Left ventricle myocardium inferior (tissue), 1 donor: ENCODE measurements around the gene TRIM58. TPM values are rescaled to one million over a fixed set of nuclear protein-coding genes. Genes with fewer than 3 reads are reported as not detected.

ENCODE experiments used
- DNase-seq: peaks from one replicate; pipeline ENCODE4 v3.0.0-alpha.2; 2020
- H3K27ac ChIP-seq: fragments of 200-600 bp; replicated peaks from 2 replicates; pipeline ENCODE4 v1.8.0; 2021
- H3K27me3 ChIP-seq: fragments of 200-600 bp; 2 replicates; pipeline ENCODE4 v1.8.0; 2021; ENCODE audit warnings: low read depth
- H3K36me3 ChIP-seq: fragments of 200-600 bp; 2 replicates; pipeline ENCODE4 v1.8.0; 2021
- H3K4me1 ChIP-seq: fragments of 200-600 bp; 2 replicates; pipeline ENCODE4 v1.8.0; 2021
- H3K4me3 ChIP-seq: fragments of 200-600 bp; 2 replicates; pipeline ENCODE4 v1.8.0; 2021; ENCODE audit warnings: mild to moderate bottlenecking, moderate library complexity
- H3K9me3 ChIP-seq: fragments of 200-600 bp; replicated peaks from 2 replicates; pipeline ENCODE4 v1.8.0; 2021
- CTCF ChIP-seq: fragments of 200-600 bp; IDR thresholded peaks from 2 replicates; pipeline ENCODE4 v1.8.0; 2021; ENCODE audit warnings: antibody characterized with exemption, mild to moderate bottlenecking, borderline replicate concordance
- intact Hi-C: fragments of 100-400 bp; cut with micrococcal nuclease; formaldehyde crosslinking; loops from one replicate; pipeline ENCODE4 v1.11.0; 2022
- total RNA-seq: library from RNA; stranded (reverse); fragmentation: NEBNext Ultra II Directional; extraction: Animal tissue kit (Norgen Biotek cat#: 25700); gene quantifications from one replicate; pipeline ENCODE4 v1.2.1, GENCODE V29; 2021
- donor health status: DM: no; HTN: yes; CAD: no; lungs with severe emphysema.

Gene TRIM58
- total RNA-seq, 1 donor from 2014 or later: 0.16 TPM

GRCh38 chr1:247855911-247856310 lies 1.1 kb upstream of the TRIM58 start:
- DNase-seq: no peak
- H3K9me3 ChIP-seq: no peaks in the 10 kb centered on the region
- H3K27me3 ChIP-seq: peaks cover 60% of the 10 kb centered on the region
- no peak overlapping the region for H3K4me3 ChIP-seq
- H3K4me1 ChIP-seq: peaks cover 10% of the 10 kb centered on the region
- no peak overlapping the region for H3K27ac ChIP-seq
- TF ChIP-seq CTCF: no peak
- no peaks in the 10 kb centered on the region for H3K36me3 ChIP-seq
- intact Hi-C loops: no loop called here

- Histone ChIP-seq H3K4me3 (peak overlapping the region; percentile 54), H3K4me1 (peaks cover 10% of the 10 kb centered on the region), H3K27ac (no peak overlapping the region), H3K27me3 (peaks cover 81% of the 10 kb centered on the region), H3K36me3 (no peaks in the 10 kb centered on the region), H3K9me3 (no peaks in the 10 kb centered on the region)
- intact Hi-C loops: no loop called here
- no peak for TF ChIP-seq CTCF
- no peak for DNase-seq
Measured at GRCh38 chr1:247857985-247858619, 1.1 kb downstream of the TRIM58 start.

- H3K4me3 ChIP-seq: no peak overlapping the region
- H3K27me3 ChIP-seq: peaks cover 55% of the 10 kb centered on the region
- no peaks in the 10 kb centered on the region for H3K9me3 ChIP-seq
- H3K36me3 ChIP-seq: no peaks in the 10 kb centered on the region
- H3K4me1 ChIP-seq: peaks cover under 1% of the 10 kb centered on the region
- intact Hi-C loops: no loop called here
- H3K27ac ChIP-seq: no peak overlapping the region
- no peak for DNase-seq
- TF ChIP-seq CTCF: no peak
Measured at GRCh38 chr1:247862756-247863155, 5.8 kb downstream of the TRIM58 start.

- no peaks in the 10 kb centered on the region for H3K9me3 ChIP-seq
- no peak overlapping the region for H3K27ac ChIP-seq
- no peak overlapping the region for H3K4me3 ChIP-seq
- TF ChIP-seq CTCF: no peak
- no peaks in the 10 kb centered on the region for H3K4me1 ChIP-seq
- peaks cover 36% of the 10 kb centered on the region for H3K27me3 ChIP-seq
- no peak for DNase-seq
- intact Hi-C loops: no loop called here
- no peaks in the 10 kb centered on the region for H3K36me3 ChIP-seq
Measured at GRCh38 chr1:247864644-247865043, 7.7 kb downstream of the TRIM58 start.

GRCh38 chr1:247865416-247865815 lies 8.4 kb downstream of the TRIM58 start:
- Histone ChIP-seq H3K27ac (no peak overlapping the region), H3K4me1 (no peaks in the 10 kb centered on the region), H3K9me3 (no peaks in the 10 kb centered on the region), H3K36me3 (no peaks in the 10 kb centered on the region), H3K4me3 (no peak overlapping the region), H3K27me3 (peaks cover 29% of the 10 kb centered on the region)
- intact Hi-C loops: no loop called here
- DNase-seq: no peak
- TF ChIP-seq CTCF: no peak
